HepG2 (cell line): Measurements from ENCODE around the gene MAP3K2. TPM values are rescaled to one million over a fixed set of nuclear protein-coding genes. Genes with fewer than 3 reads are reported as not detected.
A peak's percentile ranks its signal among the peaks of the same experiment; 100 is the strongest.

ENCODE experiments used
- ATAC-seq: fragments of 200-7000 bp; cut with Tn5 transposase; 3 replicates; pipeline ENCODE4 v1.9.1; 2020; ENCODE audit warnings: mild to moderate bottlenecking, moderate library complexity
- BruUV-seq: library from RNA; stranded (reverse); fragments of 400-500 nt; replicated peaks from 2 replicates; lab custom pipeline; 2021; lab: Mats Ljungman, UMichigan
- CTCF ChIA-PET: fragments of 300-600 bp; formaldehyde crosslinking; extraction: SDS; loops from one replicate; lab custom pipeline; 2021; ENCODE audit warnings: low total read pairs, inconsistent platforms, low intra/inter-chr PET ratio; lab: Yijun Ruan, JAX
- POLR2A ChIA-PET: fragments of 350-600 bp; sonication (Branson Sonifier 250); formaldehyde crosslinking; loops from one replicate; lab custom pipeline; 2020; ENCODE audit warnings: antibody characterized with exemption, inconsistent platforms; lab: Yijun Ruan, JAX
- DNase-seq: peaks from one replicate; pipeline ENCODE4 v3.0.0-alpha.2; 2015; ENCODE audit warnings: low spot score
- FAIRE-seq: peaks from 3 replicates; lab custom pipeline; 2011; peaks lifted over from hg19 to GRCh38; lab: Jason Lieb, UNC
- H2AFZ ChIP-seq: one replicate; pipeline ENCODE4 v1.6.1; 2011; ENCODE audit warnings: low read length, inconsistent platforms
- H3K27ac ChIP-seq: fragments of 300-600 bp; 3 replicates; pipeline ENCODE4 v1.8.0; 2011; ENCODE audit warnings: mixed run types, mild to moderate bottlenecking, mixed read lengths, low read length, inconsistent platforms; ENCODE audit not compliant: insufficient read depth; ENCODE audit errors: extremely low read length
- H3K27me3 ChIP-seq, 2 experiments: fragments of 200-600 bp in 1 of 2; 2 replicates in 1 of 2; 3 replicates in 1 of 2; pipeline versions ENCODE4 v1.6.0 to v1.8.0; 2011; ENCODE audit warnings: low read length in 2 of 2, mild to moderate bottlenecking in 2 of 2, moderate library complexity in 2 of 2, inconsistent platforms in 1 of 2; ENCODE audit not compliant: insufficient read depth in 2 of 2, control insufficient read depth in 1 of 2
- H3K36me3 ChIP-seq, 2 experiments: fragments of 200-600 bp in 1 of 2; replicated peaks in 1 of 2; 2 replicates in 1 of 2; 3 replicates in 1 of 2; pipeline versions ENCODE4 v1.5.1 to v1.8.0; 2011; ENCODE audit warnings: low read length in 2 of 2, inconsistent platforms in 1 of 2; ENCODE audit not compliant: insufficient read depth in 2 of 2, control insufficient read depth in 1 of 2
- H3K4me1 ChIP-seq: 2 replicates; pipeline ENCODE4 v1.5.1; 2012; ENCODE audit warnings: low read length, inconsistent platforms; ENCODE audit not compliant: insufficient read depth
- H3K4me2 ChIP-seq: 2 replicates; pipeline ENCODE4 v1.6.0; 2011; ENCODE audit warnings: low read depth, low read length, inconsistent platforms
- H3K4me3 ChIP-seq, 3 experiments: fragments of 200-600 bp in 1 of 3; sonication (generic), shearing (Covaris generic) in 1 of 3; replicated peaks in 1 of 3; 2 replicates each; pipeline ENCODE4 v1.5.1; 2011 to 2016; ENCODE audit warnings: low read length in 3 of 3, inconsistent platforms in 2 of 3, low read depth in 2 of 3, mild to moderate bottlenecking in 2 of 3, control low read depth in 1 of 3, mixed read lengths in 1 of 3; ENCODE audit not compliant: insufficient read depth in 1 of 3
- H3K79me2 ChIP-seq: one replicate; pipeline ENCODE4 v1.6.1; 2011; ENCODE audit warnings: low read length, inconsistent platforms; ENCODE audit not compliant: insufficient read depth
- H3K9ac ChIP-seq: 2 replicates; pipeline ENCODE4 v1.6.0; 2011; ENCODE audit warnings: mild to moderate bottlenecking, low read depth, low read length, inconsistent platforms; ENCODE audit not compliant: insufficient read depth
- H3K9me3 ChIP-seq: 2 replicates; pipeline ENCODE4 v1.5.1; 2012; ENCODE audit warnings: mild to moderate bottlenecking, low read length
- H4K20me1 ChIP-seq: 2 replicates; pipeline ENCODE4 v1.6.0; 2011; ENCODE audit warnings: inconsistent platforms, mild to moderate bottlenecking, low read length, moderate library complexity; ENCODE audit not compliant: insufficient read depth
- ARNT2 ChIP-seq: sonication (generic); formaldehyde crosslinking; IDR thresholded peaks from 2 replicates; pipeline ENCODE4 v1.8.0; 2022; ENCODE audit warnings: mild to moderate bottlenecking, low read depth, missing genetic modification reagents, moderate library complexity
- CBX1 ChIP-seq: IDR thresholded peaks from one replicate; pipeline ENCODE4 v1.6.1; 2016; ENCODE audit warnings: antibody characterized with exemption, low read depth
- EHMT2 ChIP-seq: fragments of 200-600 bp; sonication (generic); IDR thresholded peaks from 2 replicates; pipeline ENCODE4 v1.7.0; 2017; ENCODE audit warnings: antibody characterized with exemption, low read depth, low read length, borderline replicate concordance
- GATA4 ChIP-seq: sonication (generic); IDR thresholded peaks from 2 replicates; pipeline ENCODE4 v1.6.1; 2016; ENCODE audit warnings: antibody characterized with exemption, low read depth, borderline replicate concordance
- GTF2F1 ChIP-seq: fragments of 150-350 bp; IDR thresholded peaks from 2 replicates; pipeline ENCODE4 v1.6.1; 2014; ENCODE audit warnings: low read length
- NR2C2 ChIP-seq: sonication (generic); formaldehyde crosslinking; IDR thresholded peaks from 2 replicates; pipeline ENCODE4 v1.4.0; 2020; ENCODE audit warnings: missing genetic modification reagents, mild to moderate bottlenecking, moderate library complexity, borderline replicate concordance
- NR2F1 ChIP-seq, 2 experiments: fragments of 450-650 bp in 1 of 2; formaldehyde crosslinking in 1 of 2; IDR thresholded peaks; 2 replicates each; pipeline versions ENCODE4 v1.5.0 to v1.6.1; 2016 to 2020; ENCODE audit warnings: mild to moderate bottlenecking in 1 of 2, missing compliant biosample characterization in 1 of 2, missing genetic modification reagents in 1 of 2, moderate library complexity in 1 of 2
- PHF8 ChIP-seq: sonication (generic); formaldehyde crosslinking; IDR thresholded peaks from 2 replicates; pipeline ENCODE4 v1.5.0; 2020; ENCODE audit warnings: missing genetic modification reagents
- REL ChIP-seq: sonication (generic); formaldehyde crosslinking; conservative IDR thresholded peaks from 2 replicates; pipeline ENCODE4 v1.8.0; 2022; ENCODE audit warnings: mild to moderate bottlenecking, missing genetic modification reagents, moderate library complexity
- SIN3B ChIP-seq: fragments of 150-350 bp; IDR thresholded peaks from 2 replicates; pipeline ENCODE4 v1.6.1; 2014; ENCODE audit warnings: low read length
- WIZ ChIP-seq: sonication (generic); formaldehyde crosslinking; IDR thresholded peaks from 2 replicates; pipeline ENCODE4 v1.5.1; 2020; ENCODE audit warnings: mild to moderate bottlenecking, missing genetic modification reagents
- YY1 ChIP-seq: IDR thresholded peaks from 2 replicates; pipeline ENCODE4 v1.6.1; 2011; ENCODE audit warnings: low read length, low read depth, moderate library complexity, mild to moderate bottlenecking; ENCODE audit not compliant: insufficient read depth, insufficient replicate concordance
- ZNF124 ChIP-seq: sonication (generic); formaldehyde crosslinking; IDR thresholded peaks from 2 replicates; pipeline ENCODE4 v1.4.0; 2020; ENCODE audit warnings: missing genetic modification reagents
- ZNF205 ChIP-seq: IDR thresholded peaks from 2 replicates; pipeline ENCODE4 v1.6.1; 2018; ENCODE audit warnings: missing biosample characterization, missing genetic modification reagents
- ZNF234 ChIP-seq: sonication (generic); formaldehyde crosslinking; conservative IDR thresholded peaks from 2 replicates; pipeline ENCODE4 v1.5.1; 2020; ENCODE audit warnings: mild to moderate bottlenecking, missing genetic modification reagents
- ZNF567 ChIP-seq: sonication (generic); formaldehyde crosslinking; IDR thresholded peaks from 2 replicates; pipeline ENCODE4 v1.8.1; 2023; ENCODE audit warnings: mild to moderate bottlenecking, missing genetic modification reagents, borderline replicate concordance
- ZNF672 ChIP-seq: sonication (generic); formaldehyde crosslinking; IDR thresholded peaks from 2 replicates; pipeline ENCODE4 v1.8.1; 2022; ENCODE audit warnings: missing genetic modification reagents
- ZNF768 ChIP-seq: sonication (generic); formaldehyde crosslinking; IDR thresholded peaks from 2 replicates; pipeline ENCODE4 v1.4.0; 2020; ENCODE audit warnings: missing genetic modification reagents
- WGBS: methylation state at CpG from one replicate; pipeline ENCODE4 v1.1.6; 2017; ENCODE audit warnings: low lambda C conversion rate; 5-methylcytosine and 5-hydroxymethylcytosine counted together
- in situ Hi-C: cut with HindIII; loops from 2 replicates; pipeline ENCODE4 v1.10.0; 2017; ENCODE audit warnings: low pct_unique_long_range_greater_than_20kb; ENCODE audit not compliant: extremely low pct_ligation_motif_present
- intact Hi-C: fragments of 100-400 bp; cut with micrococcal nuclease; formaldehyde crosslinking; loops from one replicate; pipeline ENCODE4 v1.10.0; 2022; ENCODE audit not compliant: unreplicated experiment
- polyA plus RNA-seq, 8 experiments: library from polyadenylated mRNA; depleted of rRNA in 3 of 8; stranded (reverse) in 7 of 8; unstranded in 1 of 8; fragments of >200 nt; fragmentation: Illumina TruSeq in 4 of 8; extraction: Trizol in 4 of 8; gene quantifications; 2 replicates each; pipeline versions ENCODE4 v1.2.1 to v1.2.3, GENCODE V29; 2011 to 2016; ENCODE audit warnings: low read depth in 4 of 8, missing spikeins in 1 of 8, mixed read lengths in 1 of 8; ENCODE audit not compliant: insufficient read depth in 1 of 8
- total RNA-seq, 5 experiments: library from RNA; depleted of rRNA; stranded (reverse); fragments of >200 nt; fragmentation: Illumina TruSeq; extraction: Trizol; gene quantifications; 2 replicates each; pipeline ENCODE4 v1.2.3, GENCODE V29; 2016; ENCODE audit warnings: low read depth in 1 of 5
- TF ChIP-seq, protein P1 (sequence below): sonication (generic); formaldehyde crosslinking; IDR thresholded peaks from 2 replicates; pipeline ENCODE4 v1.4.0; 2020; ENCODE audit warnings: missing genetic modification reagents, mild to moderate bottlenecking, borderline replicate concordance
- TF ChIP-seq, protein P2 (sequence below): sonication (generic); formaldehyde crosslinking; IDR thresholded peaks from 2 replicates; pipeline ENCODE4 v1.5.0; 2020; ENCODE audit warnings: mild to moderate bottlenecking, low read depth, missing genetic modification reagents, borderline replicate concordance

Gene MAP3K2
- total and polyA plus RNA-seq, 2 of the 13 experiments (the other 11 are each of a cell fraction or from before 2014, with no cell fraction given): 12.2 to 37.2 TPM

DNA sequence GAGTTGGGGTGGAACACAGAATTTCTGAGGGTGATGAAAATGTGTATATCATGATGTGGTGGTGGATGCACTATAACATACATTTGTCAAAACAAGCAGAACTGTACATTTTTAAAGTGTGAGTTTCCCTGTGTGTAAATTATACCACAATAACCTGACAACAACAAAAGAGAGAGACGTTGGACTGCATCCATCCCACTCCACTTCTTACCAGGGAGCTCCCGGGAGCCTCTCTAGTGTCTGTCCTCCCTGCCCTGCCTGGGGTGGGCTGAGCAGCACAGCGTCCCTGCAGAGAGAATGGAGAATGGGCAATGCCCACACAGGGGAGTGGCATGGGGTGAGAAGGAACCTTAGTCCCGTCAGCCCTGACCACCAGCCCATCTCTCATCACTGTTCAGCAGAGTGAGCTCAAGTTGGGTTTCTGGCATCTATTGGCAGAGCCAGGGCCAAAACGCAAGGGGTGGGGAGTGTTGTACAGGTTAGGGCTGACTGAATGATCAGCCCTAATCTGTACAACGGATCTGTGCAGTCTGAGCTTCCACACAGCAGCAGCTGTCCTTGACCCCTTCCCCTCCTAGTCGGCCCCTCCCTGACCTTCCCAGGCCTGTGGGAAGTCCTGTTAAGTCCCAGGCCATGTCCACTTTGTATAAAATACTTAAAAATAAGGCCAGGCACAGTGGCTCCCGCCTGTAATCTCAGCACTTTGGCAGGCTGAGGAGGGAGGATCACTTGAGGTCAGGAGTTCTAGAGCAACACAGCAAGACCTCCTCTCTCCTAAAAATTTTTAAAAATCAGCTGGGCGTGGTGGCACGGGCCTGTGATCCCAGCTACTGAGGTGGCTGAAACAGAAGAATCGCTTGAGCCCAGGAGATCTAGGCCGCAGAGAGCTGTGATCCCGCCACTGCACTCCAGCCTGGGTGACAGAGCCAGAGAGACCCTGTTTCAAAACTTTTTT, 27.1 kb upstream of the MAP3K2 start:
- peak; percentile 91 for FAIRE-seq
- DNase-seq: peak; percentile 82
- Histone ChIP-seq H2AFZ (peak overlapping the region; percentile 13), H3K4me1 (peaks cover 100% of the 10 kb centered on the region), H3K79me2 (peaks cover 25% of the 10 kb centered on the region), H3K27me3 (no peaks in the 10 kb centered on the region), H3K9me3 (0 out of 2 replicates have a peak, but pooled peaks cover 5% of the 10 kb centered on the region), H3K27ac (peak overlapping the region; percentile 96), H3K9ac (peak overlapping the region; percentile 60), H3K4me2 (peak overlapping the region; percentile 83), H3K4me3 (peak overlapping the region; percentile 0 to 59 (median 26); a peak in 4 of 6 replicates), H3K36me3 (peaks cover 0 to under 1% of the 10 kb centered on the region in 2 experiments; a peak in 1 of 5 replicates), H4K20me1 (no peaks in the 10 kb centered on the region)
- ATAC-seq: peak; percentile 41
- ChIA-PET CTCF (no interaction called here), POLR2A (interaction anchor here (0.8 to 8.1 kb wide), 8 partner anchors 13 to 112 kb away, joined by 4 to 229 read pairs (median 10); partner anchors contain the start of gene IWS1)
- 26% methylated on average over 13 of the region's 13 CpGs for WGBS
- intact Hi-C loops: loop anchor here (5.0 kb wide), 1 partner anchor 58 kb away; no protein-coding TSS in a partner anchor
- BruUV-seq: no TSS peak
- in situ Hi-C loops: no loop called here
- TF ChIP-seq EHMT2 (no peak), NR2C2 (peak; percentile 92), ZNF768 (CRISPR knock-in tag) (peak; percentile 40), PHF8 (0 out of 2 replicates have a peak, but pooled peaks have one; percentile 35), YY1 (no peak), ZNF124 (CRISPR knock-in tag) (peak; percentile 50; the same call in 1 of the 2 replicates), ZNF567 (CRISPR knock-in tag) (no peak), ZNF234 (no peak; the same call in 1 of the 2 replicates), ZNF672 (CRISPR knock-in tag) (no peak), ARNT2 (0 out of 2 replicates have a peak, but pooled peaks have one; percentile 25), GTF2F1 (no peak), NR2F1 (CRISPR knock-in tag; IDR thresholded peaks at IDR 0.05) (peak; percentile 86 to 97), CBX1 (no peak), GATA4 (no peak; the same call in 1 of the 2 replicates), SIN3B (no peak), REL (CRISPR knock-in tag) (no peak), WIZ (CRISPR knock-in tag) (no peak), ZNF205 (CRISPR knock-in tag) (0 out of 2 replicates have a peak, but pooled peaks have one; percentile 52)
- TF ChIP-seq, protein P1, sequence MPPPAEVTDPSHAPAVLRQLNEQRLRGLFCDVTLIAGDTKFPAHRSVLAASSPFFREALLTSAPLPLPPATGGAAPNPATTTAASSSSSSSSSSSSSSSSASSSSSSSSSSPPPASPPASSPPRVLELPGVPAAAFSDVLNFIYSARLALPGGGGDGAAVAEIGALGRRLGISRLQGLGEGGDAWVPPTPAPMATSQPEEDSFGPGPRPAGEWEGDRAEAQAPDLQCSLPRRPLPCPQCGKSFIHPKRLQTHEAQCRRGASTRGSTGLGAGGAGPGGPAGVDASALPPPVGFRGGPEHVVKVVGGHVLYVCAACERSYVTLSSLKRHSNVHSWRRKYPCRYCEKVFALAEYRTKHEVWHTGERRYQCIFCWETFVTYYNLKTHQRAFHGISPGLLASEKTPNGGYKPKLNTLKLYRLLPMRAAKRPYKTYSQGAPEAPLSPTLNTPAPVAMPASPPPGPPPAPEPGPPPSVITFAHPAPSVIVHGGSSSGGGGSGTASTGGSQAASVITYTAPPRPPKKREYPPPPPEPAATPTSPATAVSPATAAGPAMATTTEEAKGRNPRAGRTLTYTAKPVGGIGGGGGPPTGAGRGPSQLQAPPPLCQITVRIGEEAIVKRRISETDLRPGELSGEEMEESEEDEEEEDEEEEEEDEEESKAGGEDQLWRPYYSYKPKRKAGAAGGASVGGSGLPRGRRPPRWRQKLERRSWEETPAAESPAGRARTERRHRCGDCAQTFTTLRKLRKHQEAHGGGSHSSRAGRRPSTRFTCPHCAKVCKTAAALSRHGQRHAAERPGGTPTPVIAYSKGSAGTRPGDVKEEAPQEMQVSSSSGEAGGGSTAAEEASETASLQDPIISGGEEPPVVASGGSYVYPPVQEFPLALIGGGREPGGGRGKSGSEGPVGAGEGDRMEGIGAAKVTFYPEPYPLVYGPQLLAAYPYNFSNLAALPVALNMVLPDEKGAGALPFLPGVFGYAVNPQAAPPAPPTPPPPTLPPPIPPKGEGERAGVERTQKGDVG: no peak
- TF ChIP-seq, protein P2, sequence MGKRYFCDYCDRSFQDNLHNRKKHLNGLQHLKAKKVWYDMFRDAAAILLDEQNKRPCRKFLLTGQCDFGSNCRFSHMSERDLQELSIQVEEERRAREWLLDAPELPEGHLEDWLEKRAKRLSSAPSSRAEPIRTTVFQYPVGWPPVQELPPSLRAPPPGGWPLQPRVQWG (CRISPR knock-in tag): no peak
